ENCODE results near the gene LPP.

LPP gene

DNA sequence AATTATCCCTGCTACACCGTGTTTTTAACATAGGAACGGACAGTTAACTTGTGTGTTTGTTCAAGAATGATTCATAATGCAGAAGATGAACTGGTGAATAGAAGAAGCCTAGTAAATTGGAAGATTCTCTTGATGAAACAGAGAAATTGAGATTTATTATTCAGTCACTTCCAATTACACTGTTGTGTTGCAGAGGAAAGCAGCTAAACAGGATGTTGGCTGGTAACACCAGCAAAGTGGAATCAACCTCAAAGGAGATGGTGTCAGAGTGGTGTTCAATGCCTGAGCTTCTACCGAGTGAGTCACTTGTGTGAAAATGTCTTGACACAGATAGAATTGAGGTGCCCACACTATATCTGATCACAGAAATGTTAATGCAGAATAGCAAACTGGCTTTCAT lies 399.6 kb downstream of the LPP start:
- POLR2A ChIA-PET = no interaction called here
- CTCF ChIA-PET = no interaction called here
- no peak for DNase-seq (ENCODE audit: extremely low spot score)
- TF ChIP-seq, protein P1, sequence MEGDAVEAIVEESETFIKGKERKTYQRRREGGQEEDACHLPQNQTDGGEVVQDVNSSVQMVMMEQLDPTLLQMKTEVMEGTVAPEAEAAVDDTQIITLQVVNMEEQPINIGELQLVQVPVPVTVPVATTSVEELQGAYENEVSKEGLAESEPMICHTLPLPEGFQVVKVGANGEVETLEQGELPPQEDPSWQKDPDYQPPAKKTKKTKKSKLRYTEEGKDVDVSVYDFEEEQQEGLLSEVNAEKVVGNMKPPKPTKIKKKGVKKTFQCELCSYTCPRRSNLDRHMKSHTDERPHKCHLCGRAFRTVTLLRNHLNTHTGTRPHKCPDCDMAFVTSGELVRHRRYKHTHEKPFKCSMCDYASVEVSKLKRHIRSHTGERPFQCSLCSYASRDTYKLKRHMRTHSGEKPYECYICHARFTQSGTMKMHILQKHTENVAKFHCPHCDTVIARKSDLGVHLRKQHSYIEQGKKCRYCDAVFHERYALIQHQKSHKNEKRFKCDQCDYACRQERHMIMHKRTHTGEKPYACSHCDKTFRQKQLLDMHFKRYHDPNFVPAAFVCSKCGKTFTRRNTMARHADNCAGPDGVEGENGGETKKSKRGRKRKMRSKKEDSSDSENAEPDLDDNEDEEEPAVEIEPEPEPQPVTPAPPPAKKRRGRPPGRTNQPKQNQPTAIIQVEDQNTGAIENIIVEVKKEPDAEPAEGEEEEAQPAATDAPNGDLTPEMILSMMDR (IDR thresholded peaks at IDR 0.05; ENCODE audit: control extremely low read depth, extremely low read depth, low read depth, missing control alignments) = no peak

- ChIA-PET POLR2A (no interaction called here), CTCF (interaction anchor here (0.8 kb wide), 1 partner anchor 14 kb away, joined by 3 read pairs; no protein-coding TSS in a partner anchor)
- DNase-seq (ENCODE audit: extremely low spot score) = no peak
- TF ChIP-seq, protein P1 (IDR thresholded peaks at IDR 0.05; ENCODE audit: control extremely low read depth, extremely low read depth, low read depth, missing control alignments) = no peak
These were observed 400.4 kb downstream of the LPP start for GRCh38 chr3:188554404-188554803.

GRCh38 chr3:188557235-188557634 lies 403.3 kb downstream of the LPP start:
- POLR2A ChIA-PET = no interaction called here
- CTCF ChIA-PET = no interaction called here
- DNase-seq (ENCODE audit: extremely low spot score) = no peak
- TF ChIP-seq, protein P1 (IDR thresholded peaks at IDR 0.05; ENCODE audit: control extremely low read depth, extremely low read depth, low read depth, missing control alignments) = no peak

- DNase-seq (ENCODE audit: extremely low spot score) = no peak
- POLR2A ChIA-PET = no interaction called here
- TF ChIP-seq, protein P1 (IDR thresholded peaks at IDR 0.05; ENCODE audit: control extremely low read depth, extremely low read depth, low read depth, missing control alignments) = no peak
- CTCF ChIA-PET = interaction anchor here (1.0 to 1.6 kb wide), 2 partner anchors 8 to 15 kb away, joined by 3 read pairs; no protein-coding TSS in a partner anchor
These were observed 404.6 kb downstream of the LPP start for GRCh38 chr3:188558343-188559071.

- POLR2A ChIA-PET = no interaction called here
- CTCF ChIA-PET = interaction anchor here (1.6 kb wide), 1 partner anchor 8 kb away, joined by 3 read pairs; no protein-coding TSS in a partner anchor
- DNase-seq (ENCODE audit: extremely low spot score) = no peak
- TF ChIP-seq, protein P1 (IDR thresholded peaks at IDR 0.05; ENCODE audit: control extremely low read depth, extremely low read depth, low read depth, missing control alignments) = no peak
These were observed 405.1 kb downstream of the LPP start for GRCh38 chr3:188559072-188559429.

- ChIA-PET POLR2A (no interaction called here), CTCF (interaction anchor here (1.6 kb wide), 1 partner anchor 9 kb away, joined by 3 read pairs; no protein-coding TSS in a partner anchor)
- TF ChIP-seq, protein P1 (IDR thresholded peaks at IDR 0.05; ENCODE audit: control extremely low read depth, extremely low read depth, low read depth, missing control alignments) = no peak
- DNase-seq (ENCODE audit: extremely low spot score) = no peak
These were observed 405.9 kb downstream of the LPP start for GRCh38 chr3:188559856-188560255.
